ENCODE results near the gene EPS15.

DNA sequence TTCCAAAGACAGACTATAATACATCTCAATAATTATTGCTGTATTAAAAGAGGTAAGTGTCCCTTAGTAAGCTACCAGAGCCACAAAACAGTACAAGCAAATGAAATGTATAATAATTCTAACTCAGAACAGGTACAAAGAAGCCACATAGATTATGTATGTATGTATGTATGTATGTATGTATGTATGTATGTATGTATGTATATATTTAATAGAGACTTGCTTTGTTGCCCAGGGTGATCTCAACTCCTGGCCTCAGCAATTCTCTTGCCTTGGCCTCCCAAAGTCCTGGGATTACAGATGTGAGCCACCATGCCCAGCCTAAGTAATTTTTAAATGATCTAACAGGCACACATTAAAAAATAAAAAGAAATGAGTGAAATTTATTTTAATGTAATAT lies 86.9 kb downstream of the EPS15 start:
- TF ChIP-seq FOXK2 (IDR thresholded peaks at IDR 0.05) (no peak), NFRKB (IDR thresholded peaks at IDR 0.05) (no peak), ARNT (IDR thresholded peaks at IDR 0.05) (no peak), ZNF384 (IDR thresholded peaks at IDR 0.05) (no peak)

All from HEK293T (cell line).